ENCODE measurements around the gene DCLK2. TPM values are rescaled to one million over a fixed set of nuclear protein-coding genes. Genes with fewer than 3 reads are reported as not detected.
A peak's percentile ranks its signal among the peaks of the same experiment; 100 is the strongest.

DCLK2 gene
- total RNA-seq, 2 experiments from 2014 or later: not detected

DNA sequence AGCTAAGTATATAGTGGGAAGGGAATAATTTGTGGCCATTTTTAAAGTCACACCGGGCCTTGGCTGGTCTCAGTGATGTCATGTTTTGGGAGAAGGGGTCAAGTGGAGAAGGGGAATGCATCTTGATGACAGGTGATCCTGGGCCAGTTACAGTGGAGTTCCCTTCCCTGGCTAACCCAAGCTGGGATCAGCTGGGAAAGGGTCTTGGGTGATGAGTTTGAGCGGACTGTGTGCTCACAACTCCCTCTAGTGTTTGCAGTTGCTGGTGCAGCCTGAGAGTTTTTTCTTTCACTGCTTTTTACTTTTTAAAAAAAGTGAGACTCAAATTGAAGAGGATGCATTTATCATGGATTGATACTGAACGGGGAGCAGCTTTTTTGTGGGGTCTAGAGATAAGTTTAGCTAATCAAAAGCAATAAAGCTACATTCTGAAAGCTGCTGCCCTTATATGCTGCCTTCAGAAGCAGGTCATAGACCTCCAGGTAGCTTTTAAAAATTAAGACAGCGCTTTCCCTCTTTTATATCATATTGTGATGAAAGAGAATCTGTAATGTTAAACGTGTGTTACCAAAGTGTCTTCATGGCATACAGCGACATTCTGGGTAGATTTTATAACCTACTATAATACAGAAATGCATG lies 164.7 kb downstream of the DCLK2 start:
- CTCF ChIA-PET (ENCODE audit: unreplicated experiment): interaction anchor here (0.5 kb wide), 1 partner anchor 44 kb away, joined by 5 read pairs; no protein-coding TSS in a partner anchor
- Histone ChIP-seq H3K36me3 (ENCODE audit: insufficient read depth, low read length) (no peaks in the 10 kb centered on the region), H3K79me2 (ENCODE audit: insufficient read depth, low read depth, low read length) (no peaks in the 10 kb centered on the region), H2AFZ (ENCODE audit: low read length) (no peak overlapping the region), H3K9me3 (ENCODE audit: low read length) (no peaks in the 10 kb centered on the region), H3K4me1 (ENCODE audit: insufficient read depth, low read length, poor library complexity, severe bottlenecking) (no peaks in the 10 kb centered on the region), H3K9me2 (ENCODE audit: insufficient read depth, low read length) (no peaks in the 10 kb centered on the region), H4K20me1 (ENCODE audit: insufficient read depth, low read length) (no peaks in the 10 kb centered on the region), H3K27ac (ENCODE audit: low read depth, low read length, poor library complexity, severe bottlenecking) (no peak overlapping the region), H3K4me2 (ENCODE audit: low read length) (no peak overlapping the region), H3K4me3 (ENCODE audit: low read depth, low read length, poor library complexity, severe bottlenecking) (no peak overlapping the region)
- intact Hi-C loops (cut with micrococcal nuclease; ENCODE audit: unreplicated experiment): loop anchor here (5.0 kb wide), 1 partner anchor 246 kb away; no protein-coding TSS in a partner anchor
- TF ChIP-seq EZH2phosphoT487 (IDR thresholded peaks at IDR 0.05; ENCODE audit: borderline replicate concordance, low read depth, low read length) (no peak), CTCF (conservative IDR thresholded peaks at IDR 0.05; ENCODE audit: low read length) (peak; percentile 87)
- no TSS peak for BruUV-seq (replicated peaks)
- peak; percentile 21 for DNase-seq (ENCODE audit: low spot score)
- POLR2A ChIA-PET: no interaction called here

DNA sequence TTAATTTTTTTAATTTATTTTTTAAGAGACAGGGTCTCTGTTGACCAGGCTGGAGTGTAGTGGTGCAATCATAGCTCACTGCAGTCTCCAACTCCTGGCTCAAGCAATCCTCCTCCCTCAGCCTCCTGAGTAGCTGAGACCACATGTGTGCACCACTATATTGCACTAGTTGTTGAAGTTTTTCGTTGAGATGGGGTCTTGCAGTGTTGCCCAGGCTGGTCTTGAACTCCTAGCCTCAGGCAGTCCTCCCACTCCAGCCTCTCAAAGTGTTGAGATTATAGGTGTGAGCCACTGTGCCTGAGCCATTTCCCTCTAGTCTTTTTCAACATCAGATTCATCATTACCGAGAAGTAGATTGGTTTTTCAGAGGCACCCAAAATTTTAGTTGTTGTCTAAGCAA lies 165.7 kb downstream of the DCLK2 start:
- intact Hi-C loops (cut with micrococcal nuclease; ENCODE audit: unreplicated experiment): loop anchor here (5.0 kb wide), 1 partner anchor 247 kb away; no protein-coding TSS in a partner anchor
- no TSS peak for BruUV-seq (replicated peaks)
- no peaks in the 10 kb centered on the region for H3K9me3 ChIP-seq (ENCODE audit: low read length)
- no peak overlapping the region for H3K4me2 ChIP-seq (ENCODE audit: low read length)
- H3K4me1 ChIP-seq (ENCODE audit: insufficient read depth, low read length, poor library complexity, severe bottlenecking): no peaks in the 10 kb centered on the region
- no peak overlapping the region for H3K27ac ChIP-seq (ENCODE audit: low read depth, low read length, poor library complexity, severe bottlenecking)
- POLR2A ChIA-PET: interaction anchor here (0.6 to 1.2 kb wide), 3 partner anchors 14 to 175 kb away, joined by 4 read pairs; no protein-coding TSS in a partner anchor
- H3K9me2 ChIP-seq (ENCODE audit: insufficient read depth, low read length): no peaks in the 10 kb centered on the region
- CTCF ChIA-PET (ENCODE audit: unreplicated experiment): no interaction called here
- DNase-seq (ENCODE audit: low spot score): no peak
- no peak overlapping the region for H2AFZ ChIP-seq (ENCODE audit: low read length)
- no peaks in the 10 kb centered on the region for H4K20me1 ChIP-seq (ENCODE audit: insufficient read depth, low read length)
- no peak overlapping the region for H3K4me3 ChIP-seq (ENCODE audit: low read depth, low read length, poor library complexity, severe bottlenecking)
- no peaks in the 10 kb centered on the region for H3K36me3 ChIP-seq (ENCODE audit: insufficient read depth, low read length)
- no peak for TF ChIP-seq CTCF (conservative IDR thresholded peaks at IDR 0.05; ENCODE audit: low read length)
- no peak for TF ChIP-seq EZH2phosphoT487 (IDR thresholded peaks at IDR 0.05; ENCODE audit: borderline replicate concordance, low read depth, low read length)
- H3K79me2 ChIP-seq (ENCODE audit: insufficient read depth, low read depth, low read length): no peaks in the 10 kb centered on the region

DNA sequence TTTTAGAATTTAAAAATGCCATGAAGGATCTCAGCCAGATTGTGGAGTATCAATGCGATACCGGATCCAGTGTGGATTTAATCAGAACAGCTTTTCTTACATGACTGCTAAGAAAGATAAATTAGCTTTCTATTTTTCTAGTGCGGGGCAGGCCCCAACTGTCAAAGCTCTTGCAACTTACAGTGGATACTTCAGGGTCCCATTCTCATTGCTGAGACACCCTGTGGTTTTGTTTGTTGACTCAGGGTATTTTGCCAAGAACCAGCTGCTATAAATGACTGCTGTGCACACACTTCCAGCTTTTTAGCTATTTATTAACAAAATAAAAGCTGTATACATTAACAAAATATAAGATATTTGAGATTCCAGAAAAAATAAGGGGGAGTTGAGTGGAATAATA lies 166.4 kb downstream of the DCLK2 start:
- BruUV-seq (replicated peaks): no TSS peak
- no peak overlapping the region for H2AFZ ChIP-seq (ENCODE audit: low read length)
- H3K36me3 ChIP-seq (ENCODE audit: insufficient read depth, low read length): no peaks in the 10 kb centered on the region
- intact Hi-C loops (cut with micrococcal nuclease; ENCODE audit: unreplicated experiment): loop anchor here (5.0 kb wide), 1 partner anchor 247 kb away; no protein-coding TSS in a partner anchor
- H4K20me1 ChIP-seq (ENCODE audit: insufficient read depth, low read length): no peaks in the 10 kb centered on the region
- no peak overlapping the region for H3K4me2 ChIP-seq (ENCODE audit: low read length)
- H3K4me1 ChIP-seq (ENCODE audit: insufficient read depth, low read length, poor library complexity, severe bottlenecking): no peaks in the 10 kb centered on the region
- no peaks in the 10 kb centered on the region for H3K79me2 ChIP-seq (ENCODE audit: insufficient read depth, low read depth, low read length)
- ChIA-PET CTCF (ENCODE audit: unreplicated experiment) (no interaction called here), POLR2A (interaction anchor here (0.5 to 1.2 kb wide), 3 partner anchors 14 to 88 kb away, joined by 4 read pairs; no protein-coding TSS in a partner anchor)
- no peak overlapping the region for H3K4me3 ChIP-seq (ENCODE audit: low read depth, low read length, poor library complexity, severe bottlenecking)
- no peaks in the 10 kb centered on the region for H3K9me3 ChIP-seq (ENCODE audit: low read length)
- no peak overlapping the region for H3K27ac ChIP-seq (ENCODE audit: low read depth, low read length, poor library complexity, severe bottlenecking)
- no peaks in the 10 kb centered on the region for H3K9me2 ChIP-seq (ENCODE audit: insufficient read depth, low read length)
- DNase-seq (ENCODE audit: low spot score): no peak
- TF ChIP-seq CTCF (conservative IDR thresholded peaks at IDR 0.05; ENCODE audit: low read length): no peak

Measured in OCI-LY7 (cell line).